ENCODE measurements around the gene SRGAP3.

Gene SRGAP3

GRCh38 chr3:9201955-9202354 is 47.5 kb downstream of the SRGAP3 start:
- DNase-seq (ENCODE audit: low read depth, low spot score): no peak

- peak; percentile 8 for DNase-seq (ENCODE audit: low read depth, low spot score)
Measured at GRCh38 chr3:9201266-9201665, 48.2 kb downstream of the SRGAP3 start.

- DNase-seq (ENCODE audit: low read depth, low spot score): no peak
Measured at GRCh38 chr3:9199775-9200174, 49.7 kb downstream of the SRGAP3 start.

GRCh38 chr3:9198899-9199335 is 50.5 kb downstream of the SRGAP3 start:
- no peak for DNase-seq (ENCODE audit: low read depth, low spot score)

GRCh38 chr3:9198261-9198660 is 51.2 kb downstream of the SRGAP3 start:
- DNase-seq (ENCODE audit: low read depth, low spot score): no peak

GRCh38 chr3:9196020-9196419 is 53.4 kb downstream of the SRGAP3 start:
- DNase-seq (ENCODE audit: low read depth, low spot score): peak; percentile 73

GRCh38 chr3:9195390-9195789 is 54.1 kb downstream of the SRGAP3 start:
- no peak for DNase-seq (ENCODE audit: low read depth, low spot score)

- no peak for DNase-seq (ENCODE audit: low read depth, low spot score)
Measured at GRCh38 chr3:9194509-9195184, 54.8 kb downstream of the SRGAP3 start.

GRCh38 chr3:9193633-9194195 is 55.7 kb downstream of the SRGAP3 start:
- DNase-seq (ENCODE audit: low read depth, low spot score): peak; percentile 79

GRCh38 chr3:9193211-9193610 is 56.2 kb downstream of the SRGAP3 start:
- no peak for DNase-seq (ENCODE audit: low read depth, low spot score)

GRCh38 chr3:9192248-9193025 is 57.0 kb downstream of the SRGAP3 start:
- no peak for DNase-seq (ENCODE audit: low read depth, low spot score)

GRCh38 chr3:9190276-9190675 is 59.2 kb downstream of the SRGAP3 start:
- DNase-seq (ENCODE audit: low read depth, low spot score): no peak

- DNase-seq (ENCODE audit: low read depth, low spot score): no peak
Measured at GRCh38 chr3:9188583-9188982, 60.9 kb downstream of the SRGAP3 start.

GRCh38 chr3:9185701-9186100 is 63.7 kb downstream of the SRGAP3 start:
- DNase-seq (ENCODE audit: low read depth, low spot score): no peak

- no peak for DNase-seq (ENCODE audit: low read depth, low spot score)
Measured at GRCh38 chr3:9185046-9185445, 64.4 kb downstream of the SRGAP3 start.

GRCh38 chr3:9184461-9184835 is 65.0 kb downstream of the SRGAP3 start:
- no peak for DNase-seq (ENCODE audit: low read depth, low spot score)

- DNase-seq (ENCODE audit: low read depth, low spot score): peak; percentile 50
Measured at GRCh38 chr3:9183811-9184460, 65.5 kb downstream of the SRGAP3 start.

GRCh38 chr3:9183011-9183410 is 66.4 kb downstream of the SRGAP3 start:
- DNase-seq (ENCODE audit: low read depth, low spot score): no peak

GRCh38 chr3:9180764-9181117 is 68.7 kb downstream of the SRGAP3 start:
- DNase-seq (ENCODE audit: low read depth, low spot score): no peak

GRCh38 chr3:9179826-9180763 is 69.4 kb downstream of the SRGAP3 start:
- no peak for DNase-seq (ENCODE audit: low read depth, low spot score)

- no peak for DNase-seq (ENCODE audit: low read depth, low spot score)
Measured at GRCh38 chr3:9178697-9179096, 70.7 kb downstream of the SRGAP3 start.
